ENCODE results near the gene ECEL1. TPM values are rescaled to one million over a fixed set of nuclear protein-coding genes. Genes with fewer than 3 reads are reported as not detected.

ECEL1 gene
- total RNA-seq, 2 donors from 2014 or later = 1.6 to 4.6 TPM

DNA sequence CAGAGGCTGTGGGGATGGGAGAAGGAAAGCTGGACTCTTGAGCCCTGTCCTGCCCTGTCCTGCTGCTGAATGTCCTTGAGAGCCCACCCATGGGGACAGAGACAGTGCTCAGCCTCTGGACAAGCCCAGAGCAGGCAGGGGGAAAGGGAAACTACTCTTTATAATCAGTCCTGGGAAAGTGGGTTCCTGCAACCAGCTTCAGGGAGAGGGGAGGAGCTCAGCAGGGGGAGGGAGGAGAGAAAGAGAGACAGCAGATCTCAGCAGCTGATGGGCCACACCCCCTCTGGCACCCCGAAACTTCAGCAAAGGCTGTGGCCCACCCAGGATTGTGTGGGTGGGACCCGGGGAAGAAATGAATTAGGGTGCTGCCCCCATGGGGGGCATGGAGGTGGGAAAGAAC is 11.6 kb downstream of the ECEL1 start:
- no peak for TF ChIP-seq CTCF (conservative IDR thresholded peaks at IDR 0.05)
- Histone ChIP-seq H3K36me3 (ENCODE audit: control insufficient read depth, insufficient read depth, low read length) (no peaks in the 10 kb centered on the region), H3K9ac (ENCODE audit: extremely low read depth, low read length, poor library complexity, severe bottlenecking) (no peak overlapping the region), H3K27ac (ENCODE audit: low read depth, low read length) (no peak overlapping the region), H3K27me3 (ENCODE audit: control insufficient read depth, insufficient read depth, low read length, poor library complexity, severe bottlenecking) (peaks cover 30% of the 10 kb centered on the region), H3K9me3 (ENCODE audit: control insufficient read depth, low read length) (no peaks in the 10 kb centered on the region), H3K4me3 (ENCODE audit: low read length) (no peak overlapping the region), H3K4me1 (ENCODE audit: control insufficient read depth, insufficient read depth, low read length) (no peaks in the 10 kb centered on the region)
- H3K36me3 Mint-ChIP-seq (ENCODE audit: low read depth) = no peaks in the 10 kb centered on the region
- H3K4me3 Mint-ChIP-seq = no peak overlapping the region
- WGBS, 2 experiments (ENCODE audit: insufficient coverage in 1 of 2, insufficient read length in 1 of 2) = 87 to 90% methylated on average over 2 of the region's 2 CpGs
- peak; percentile 26 for DNase-seq
- no peaks in the 10 kb centered on the region for H3K9me3 Mint-ChIP-seq
- H3K27me3 Mint-ChIP-seq (ENCODE audit: insufficient read depth) = peaks cover 43% of the 10 kb centered on the region
- no peak overlapping the region for H3K27ac Mint-ChIP-seq
- no peaks in the 10 kb centered on the region for H3K4me1 Mint-ChIP-seq

GRCh38 chr2:232473467-232473890 is 14.2 kb downstream of the ECEL1 start:
- peaks cover 58% of the 10 kb centered on the region for H3K27me3 Mint-ChIP-seq (ENCODE audit: insufficient read depth)
- no peak overlapping the region for H3K4me3 Mint-ChIP-seq
- Histone ChIP-seq H3K4me3 (ENCODE audit: low read length) (no peak overlapping the region), H3K9ac (ENCODE audit: extremely low read depth, low read length, poor library complexity, severe bottlenecking) (no peak overlapping the region), H3K27me3 (ENCODE audit: control insufficient read depth, insufficient read depth, low read length, poor library complexity, severe bottlenecking) (peaks cover 42% of the 10 kb centered on the region), H3K4me1 (ENCODE audit: control insufficient read depth, insufficient read depth, low read length) (no peaks in the 10 kb centered on the region), H3K27ac (ENCODE audit: low read depth, low read length) (no peak overlapping the region), H3K36me3 (ENCODE audit: control insufficient read depth, insufficient read depth, low read length) (no peaks in the 10 kb centered on the region), H3K9me3 (ENCODE audit: control insufficient read depth, low read length) (no peaks in the 10 kb centered on the region)
- DNase-seq = peak; percentile 20
- H3K36me3 Mint-ChIP-seq (ENCODE audit: low read depth) = no peaks in the 10 kb centered on the region
- H3K4me1 Mint-ChIP-seq = no peaks in the 10 kb centered on the region
- H3K27ac Mint-ChIP-seq = no peak overlapping the region
- no peak for TF ChIP-seq CTCF (conservative IDR thresholded peaks at IDR 0.05)
- H3K9me3 Mint-ChIP-seq = no peaks in the 10 kb centered on the region
- 78 to 87% methylated on average over 6 of the region's 6 CpGs for WGBS, 2 experiments (ENCODE audit: insufficient coverage in 1 of 2, insufficient read length in 1 of 2)

GRCh38 chr2:232466221-232466620 is 21.4 kb downstream of the ECEL1 start:
- no peaks in the 10 kb centered on the region for H3K9me3 ChIP-seq (ENCODE audit: control insufficient read depth, low read length)
- peaks cover 12% of the 10 kb centered on the region for H3K27me3 ChIP-seq (ENCODE audit: control insufficient read depth, insufficient read depth, low read length, poor library complexity, severe bottlenecking)
- H3K4me3 ChIP-seq (ENCODE audit: low read length) = no peak overlapping the region
- no peak for TF ChIP-seq CTCF (conservative IDR thresholded peaks at IDR 0.05)
- no peak for DNase-seq
- no peak overlapping the region for H3K27ac Mint-ChIP-seq
- H3K36me3 ChIP-seq (ENCODE audit: control insufficient read depth, insufficient read depth, low read length) = no peaks in the 10 kb centered on the region
- no peak overlapping the region for H3K27ac ChIP-seq (ENCODE audit: low read depth, low read length)
- no peaks in the 10 kb centered on the region for H3K4me1 Mint-ChIP-seq
- no peaks in the 10 kb centered on the region for H3K4me1 ChIP-seq (ENCODE audit: control insufficient read depth, insufficient read depth, low read length)
- WGBS, 2 experiments (ENCODE audit: insufficient coverage in 1 of 2, insufficient read length in 1 of 2) = 94 to 96% methylated on average over 6 to 7 of the region's 7 CpGs
- H3K9me3 Mint-ChIP-seq = no peaks in the 10 kb centered on the region
- peaks cover 24% of the 10 kb centered on the region for H3K27me3 Mint-ChIP-seq (ENCODE audit: insufficient read depth)
- H3K9ac ChIP-seq (ENCODE audit: extremely low read depth, low read length, poor library complexity, severe bottlenecking) = no peak overlapping the region
- H3K4me3 Mint-ChIP-seq = no peak overlapping the region
- H3K36me3 Mint-ChIP-seq (ENCODE audit: low read depth) = no peaks in the 10 kb centered on the region
